ENCODE data around the gene PHLDA3. TPM values are rescaled to one million over a fixed set of nuclear protein-coding genes. Genes with fewer than 3 reads are reported as not detected.
A peak's percentile ranks its signal among the peaks of the same experiment; 100 is the strongest.
"Not testable (repeated sequence)": the region's sequence is repeated elsewhere in the genome, so short reads cannot be mapped to it uniquely, and the experiment has no call there.

Gene PHLDA3
- total RNA-seq, 1 donor from 2014 or later: 115 TPM

- Mint-ChIP-seq H3K4me1 (ENCODE audit: low read depth) (peaks cover 28% of the 10 kb centered on the region), H3K27me3 (ENCODE audit: low read depth) (no peaks in the 10 kb centered on the region), H3K36me3 (ENCODE audit: low read depth) (no peaks in the 10 kb centered on the region), H3K27ac (ENCODE audit: unreplicated experiment) (no peak overlapping the region), H3K4me3 (ENCODE audit: unreplicated experiment) (no peak overlapping the region), H3K9me3 (ENCODE audit: low read depth) (no peaks in the 10 kb centered on the region)
- DNase-seq (ENCODE audit: low spot score): no peak
- no peak for TF ChIP-seq CTCF (IDR thresholded peaks at IDR 0.05)
Observed at GRCh38 chr1:201476670-201477344, 7.8 kb upstream of the PHLDA3 start.

GRCh38 chr1:201475915-201476669, 7.1 kb upstream of the PHLDA3 start:
- Mint-ChIP-seq H3K27ac (ENCODE audit: unreplicated experiment) (no peak overlapping the region), H3K36me3 (ENCODE audit: low read depth) (no peaks in the 10 kb centered on the region), H3K4me1 (ENCODE audit: low read depth) (peaks cover 31% of the 10 kb centered on the region), H3K27me3 (ENCODE audit: low read depth) (no peaks in the 10 kb centered on the region), H3K9me3 (ENCODE audit: low read depth) (no peaks in the 10 kb centered on the region), H3K4me3 (ENCODE audit: unreplicated experiment) (no peak overlapping the region)
- no peak for DNase-seq (ENCODE audit: low spot score)
- no peak for TF ChIP-seq CTCF (IDR thresholded peaks at IDR 0.05)

- H3K4me3 Mint-ChIP-seq (ENCODE audit: unreplicated experiment): no peak overlapping the region
- H3K4me1 Mint-ChIP-seq (ENCODE audit: low read depth): peaks cover 28% of the 10 kb centered on the region
- H3K27me3 Mint-ChIP-seq (ENCODE audit: low read depth): no peaks in the 10 kb centered on the region
Observed at GRCh38 chr1:201475130-201475529, 6.1 kb upstream of the PHLDA3 start.

GRCh38 chr1:201473296-201473695, 4.3 kb upstream of the PHLDA3 start:
- no peak for DNase-seq (ENCODE audit: low spot score)
- H3K27ac Mint-ChIP-seq (ENCODE audit: unreplicated experiment): no peak overlapping the region
- H3K36me3 Mint-ChIP-seq (ENCODE audit: low read depth): no peaks in the 10 kb centered on the region
- peaks cover 36% of the 10 kb centered on the region for H3K4me1 Mint-ChIP-seq (ENCODE audit: low read depth)
- H3K4me3 Mint-ChIP-seq (ENCODE audit: unreplicated experiment): no peak overlapping the region
- no peaks in the 10 kb centered on the region for H3K9me3 Mint-ChIP-seq (ENCODE audit: low read depth)
- no peaks in the 10 kb centered on the region for H3K27me3 Mint-ChIP-seq (ENCODE audit: low read depth)
- TF ChIP-seq CTCF (IDR thresholded peaks at IDR 0.05): no peak

More at GRCh38 chr1:201475130-201475529, 6.1 kb upstream of the PHLDA3 start:
- H3K36me3 Mint-ChIP-seq (ENCODE audit: low read depth): no peaks in the 10 kb centered on the region
- H3K9me3 Mint-ChIP-seq (ENCODE audit: low read depth): no peaks in the 10 kb centered on the region
- DNase-seq (ENCODE audit: low spot score): no peak
- no peak overlapping the region for H3K27ac Mint-ChIP-seq (ENCODE audit: unreplicated experiment)
- TF ChIP-seq CTCF (IDR thresholded peaks at IDR 0.05): no peak

- not testable (repeated sequence) for H3K4me3 Mint-ChIP-seq (ENCODE audit: unreplicated experiment); H3K27me3 Mint-ChIP-seq (ENCODE audit: low read depth); H3K36me3 Mint-ChIP-seq (ENCODE audit: low read depth); H3K9me3 Mint-ChIP-seq (ENCODE audit: low read depth); DNase-seq (ENCODE audit: low spot score)
- H3K27ac Mint-ChIP-seq (ENCODE audit: unreplicated experiment): peak overlapping the region; percentile 29
- H3K4me1 Mint-ChIP-seq (ENCODE audit: low read depth): peaks cover 42% of the 10 kb centered on the region
Observed at GRCh38 chr1:201472321-201472720, 3.3 kb upstream of the PHLDA3 start.
